H9 (cell line): ENCODE results near the gene KLHL18. TPM values are rescaled to one million over a fixed set of nuclear protein-coding genes. Genes with fewer than 3 reads are reported as not detected.
"Not testable (repeated sequence)": the region's sequence is repeated elsewhere in the genome, so short reads cannot be mapped to it uniquely, and the experiment has no call there.

ENCODE experiments used
- DNase-seq: peaks from one replicate; pipeline ENCODE4 v3.0.0-alpha.2; 2017
- H2AFZ ChIP-seq: one replicate; pipeline ENCODE4 v1.6.1; 2013; ENCODE audit warnings: mild to moderate bottlenecking, low read length, control low read depth, moderate library complexity
- H2AK5ac ChIP-seq: 2 replicates; pipeline ENCODE4 v1.6.1; 2013; ENCODE audit warnings: low read length, control low read depth, mixed read lengths; ENCODE audit not compliant: insufficient read length
- H2BK120ac ChIP-seq: one replicate; pipeline ENCODE4 v1.6.1; 2013; ENCODE audit warnings: low read depth, mild to moderate bottlenecking, low read length, control low read depth, inconsistent platforms; ENCODE audit not compliant: poor library complexity, severe bottlenecking
- H2BK12ac ChIP-seq: 2 replicates; pipeline ENCODE4 v1.6.1; 2013; ENCODE audit warnings: low read length, control low read depth, mixed read lengths, low read depth; ENCODE audit not compliant: insufficient read length
- H2BK15ac ChIP-seq: 2 replicates; pipeline ENCODE4 v1.6.1; 2013; ENCODE audit warnings: low read depth, low read length, control low read depth
- H2BK20ac ChIP-seq: one replicate; pipeline ENCODE4 v1.6.1; 2013; ENCODE audit warnings: low read depth, mild to moderate bottlenecking, low read length, control low read depth, inconsistent platforms; ENCODE audit not compliant: poor library complexity, severe bottlenecking
- H2BK5ac ChIP-seq: 2 replicates; pipeline ENCODE4 v1.6.1; 2013; ENCODE audit warnings: low read length, control low read depth, mixed read lengths; ENCODE audit not compliant: insufficient read length
- H3K14ac ChIP-seq: 2 replicates; pipeline ENCODE4 v1.6.1; 2013; ENCODE audit warnings: low read length, control low read depth; ENCODE audit not compliant: insufficient read depth
- H3K18ac ChIP-seq: 2 replicates; pipeline ENCODE4 v1.6.1; 2013; ENCODE audit warnings: low read depth, mild to moderate bottlenecking, mixed read lengths, low read length, control low read depth; ENCODE audit not compliant: insufficient read length
- H3K23ac ChIP-seq: 2 replicates; pipeline ENCODE4 v1.6.1; 2013; ENCODE audit warnings: low read length, control low read depth, mixed read lengths, low read depth; ENCODE audit not compliant: insufficient read length
- H3K23me2 ChIP-seq: 2 replicates; pipeline ENCODE4 v1.6.1; 2013; ENCODE audit warnings: low read depth, mild to moderate bottlenecking, mixed read lengths, low read length, control low read depth; ENCODE audit not compliant: insufficient read length, poor library complexity, severe bottlenecking
- H3K27ac ChIP-seq: 2 replicates; pipeline ENCODE4 v1.5.1; 2013; ENCODE audit warnings: low read length, control low read depth, mixed read lengths, low read depth; ENCODE audit not compliant: insufficient read length
- H3K27me3 ChIP-seq: 2 replicates; pipeline ENCODE4 v1.6.1; 2013; ENCODE audit warnings: low read length, control low read depth, inconsistent platforms; ENCODE audit not compliant: insufficient read depth
- H3K4ac ChIP-seq: 2 replicates; pipeline ENCODE4 v1.6.1; 2013; ENCODE audit warnings: low read depth, mild to moderate bottlenecking, control low read depth, inconsistent platforms, low read length, moderate library complexity
- H3K4me1 ChIP-seq: 2 replicates; pipeline ENCODE4 v1.6.1; 2013; ENCODE audit warnings: low read length, control low read depth, inconsistent platforms; ENCODE audit not compliant: insufficient read depth
- H3K4me2 ChIP-seq: 2 replicates; pipeline ENCODE4 v1.6.1; 2013; ENCODE audit warnings: low read length, control low read depth, mixed read lengths; ENCODE audit not compliant: insufficient read length, insufficient read depth
- H3K56ac ChIP-seq: 2 replicates; pipeline ENCODE4 v1.6.1; 2013; ENCODE audit warnings: low read depth, mild to moderate bottlenecking, mixed read lengths, low read length, control low read depth; ENCODE audit not compliant: insufficient read length
- H3K79me1 ChIP-seq: 2 replicates; pipeline ENCODE4 v1.6.1; 2013; ENCODE audit warnings: low read depth, mild to moderate bottlenecking, moderate library complexity, low read length, control low read depth, inconsistent platforms; ENCODE audit not compliant: insufficient read depth, poor library complexity, severe bottlenecking
- H3K79me2 ChIP-seq: 2 replicates; pipeline ENCODE4 v1.6.1; 2013; ENCODE audit warnings: low read length, control low read depth, inconsistent platforms; ENCODE audit not compliant: insufficient read depth
- H3K9ac ChIP-seq: 2 replicates; pipeline ENCODE4 v1.6.1; 2013; ENCODE audit warnings: low read length, control low read depth, mixed read lengths; ENCODE audit not compliant: insufficient read length; ENCODE audit errors: extremely low read depth
- H3K9me3 ChIP-seq: one replicate; pipeline ENCODE4 v1.6.1; 2013; ENCODE audit warnings: low read depth, low read length, inconsistent platforms; ENCODE audit not compliant: control insufficient read depth
- H3T11ph ChIP-seq: one replicate; pipeline ENCODE4 v1.6.1; 2013; ENCODE audit warnings: mild to moderate bottlenecking, low read length, control low read depth, inconsistent platforms
- H4K20me1 ChIP-seq: one replicate; pipeline ENCODE4 v1.6.1; 2013; ENCODE audit not compliant: control insufficient read depth, insufficient read length, insufficient read depth
- H4K5ac ChIP-seq: 2 replicates; pipeline ENCODE4 v1.6.1; 2013; ENCODE audit warnings: low read depth, mild to moderate bottlenecking, mixed read lengths, low read length, control low read depth; ENCODE audit not compliant: insufficient read length
- H4K8ac ChIP-seq: replicated peaks from 2 replicates; pipeline ENCODE4 v1.6.1; 2013; ENCODE audit warnings: low read length, control low read depth, mixed read lengths, low read depth; ENCODE audit not compliant: insufficient read length
- H4K91ac ChIP-seq: 2 replicates; pipeline ENCODE4 v1.6.1; 2013; ENCODE audit warnings: low read depth, mild to moderate bottlenecking, moderate library complexity, mixed read lengths, low read length, control low read depth; ENCODE audit not compliant: insufficient read length
- H3K27ac Mint-ChIP-seq, 3 experiments: 2 replicates in 2 of 3; 3 replicates in 1 of 3; pipeline ENCODE4 v1.8.0; 2020 to 2021; ENCODE audit warnings: mixed read lengths in 3 of 3, mild to moderate bottlenecking in 1 of 3, moderate library complexity in 1 of 3
- H3K27me3 Mint-ChIP-seq: 2 replicates; pipeline ENCODE4 v1.8.0; 2021; ENCODE audit warnings: low read depth, mild to moderate bottlenecking, moderate library complexity, mixed read lengths
- H3K36me3 Mint-ChIP-seq, 3 experiments: 2 replicates in 2 of 3; 3 replicates in 1 of 3; pipeline ENCODE4 v1.8.0; 2020 to 2021; ENCODE audit warnings: low read depth in 3 of 3, mixed read lengths in 3 of 3; ENCODE audit not compliant: insufficient read depth in 1 of 3
- H3K4me1 Mint-ChIP-seq, 2 experiments: 2 replicates each; pipeline ENCODE4 v1.8.0; 2020; ENCODE audit warnings: mixed read lengths in 2 of 2
- H3K4me3 Mint-ChIP-seq, 2 experiments: 2 replicates in 1 of 2; 3 replicates in 1 of 2; pipeline ENCODE4 v1.8.0; 2020 to 2021; ENCODE audit warnings: mild to moderate bottlenecking in 2 of 2, mixed read lengths in 2 of 2, moderate library complexity in 1 of 2
- H3K9me3 Mint-ChIP-seq, 2 experiments: 2 replicates in 1 of 2; 3 replicates in 1 of 2; pipeline ENCODE4 v1.8.0; 2020; ENCODE audit warnings: mild to moderate bottlenecking in 2 of 2, mixed read lengths in 2 of 2, moderate library complexity in 1 of 2
- CTCF ChIP-seq: fragments of 200-600 bp; sonication (generic); conservative IDR thresholded peaks from 3 replicates; pipeline ENCODE4 v1.8.0; 2021; ENCODE audit warnings: antibody characterized with exemption, mild to moderate bottlenecking
- WGBS: extraction: QIAGEN DNeasy Blood & Tissue Kit; methylation state at CpG from one replicate; pipeline ENCODE4 v1.1.7; 2013; ENCODE audit warnings: missing lambda C conversion rate, low lambda C conversion rate, mixed read lengths; ENCODE audit not compliant: insufficient read length; ENCODE audit errors: extremely low coverage; 5-methylcytosine and 5-hydroxymethylcytosine counted together
- total RNA-seq: library from RNA; stranded (reverse); gene quantifications from 2 replicates; pipeline ENCODE4 v1.2.1, GENCODE V29; 2021

The KLHL18 gene
- total RNA-seq, 1 experiment from 2014 or later = 55.3 TPM

GRCh38 chr3:47315069-47315647 is 32.4 kb downstream of the KLHL18 start:
- no peak overlapping the region for H3K4me3 Mint-ChIP-seq
- Histone ChIP-seq H2BK20ac (no peak overlapping the region), H3K14ac (no peak overlapping the region), H3K27ac (no peak overlapping the region), H3K4me2 (no peak overlapping the region), H3K9ac (no peak overlapping the region), H2BK15ac (no peak overlapping the region), H3K4me1 (no peaks in the 10 kb centered on the region), H2AK5ac (no peak overlapping the region), H3K18ac (no peak overlapping the region), H2BK12ac (no peak overlapping the region), H3K79me1 (no peaks in the 10 kb centered on the region), H4K91ac (no peak overlapping the region), H3K56ac (no peak overlapping the region), H4K8ac (no peak overlapping the region), H3K23ac (no peak overlapping the region), H3K27me3 (no peaks in the 10 kb centered on the region), H4K20me1 (no peaks in the 10 kb centered on the region), H3K4ac (no peak overlapping the region), H2BK120ac (no peak overlapping the region), H3T11ph (no peak overlapping the region), H2AFZ (no peak overlapping the region), H4K5ac (no peak overlapping the region), H3K23me2 (no peaks in the 10 kb centered on the region), H3K9me3 (no peaks in the 10 kb centered on the region), H3K79me2 (peaks cover 3% of the 10 kb centered on the region; the same call in 1 of the 2 replicates), H2BK5ac (no peak overlapping the region)
- H3K27me3 Mint-ChIP-seq = no peaks in the 10 kb centered on the region
- H3K4me1 Mint-ChIP-seq = peaks cover 5 to 8% of the 10 kb centered on the region in 2 experiments
- no CpG with 5 or more reads among the region's 5 CpGs for WGBS
- TF ChIP-seq CTCF = no peak
- peak overlapping the region in 1 of 3 experiments; percentile 77; a peak in 2 of 7 replicates for H3K27ac Mint-ChIP-seq
- H3K9me3 Mint-ChIP-seq = peaks cover 3% of the 10 kb centered on the region in 2 experiments; a peak in 4 of 5 replicates
- peaks cover 6 to 17% (median 16%) of the 10 kb centered on the region in 3 experiments; a peak in 6 of 7 replicates for H3K36me3 Mint-ChIP-seq
- no peak for DNase-seq

- not testable (repeated sequence) for H3K23me2 ChIP-seq, H3K23ac ChIP-seq, H3K4me2 ChIP-seq, H3K4me3 Mint-ChIP-seq, H3K79me2 ChIP-seq, H4K91ac ChIP-seq, DNase-seq, H3K27me3 Mint-ChIP-seq, H2AK5ac ChIP-seq, H3K9ac ChIP-seq, H2AFZ ChIP-seq, H2BK20ac ChIP-seq, H4K5ac ChIP-seq, H3K14ac ChIP-seq, H4K8ac ChIP-seq, H2BK12ac ChIP-seq, H3K18ac ChIP-seq, H3K9me3 ChIP-seq, H3T11ph ChIP-seq, H3K9me3 Mint-ChIP-seq, H3K56ac ChIP-seq, H2BK15ac ChIP-seq, H3K27ac Mint-ChIP-seq, H3K27me3 ChIP-seq, H2BK5ac ChIP-seq, H4K20me1 ChIP-seq, H3K27ac ChIP-seq, H3K4me1 ChIP-seq, H2BK120ac ChIP-seq, H3K4ac ChIP-seq, H3K79me1 ChIP-seq, H3K4me1 Mint-ChIP-seq
- WGBS = no CpG with 5 or more reads among the region's 1 CpG
- H3K36me3 Mint-ChIP-seq = peaks cover 3 to 18% (median 15%) of the 10 kb centered on the region in 3 experiments; a peak in 6 of 7 replicates
Measured at GRCh38 chr3:47316151-47316550, 33.4 kb downstream of the KLHL18 start.
